ENCODE measurements around the gene RASSF8.
A peak's percentile ranks its signal among the peaks of the same experiment; 100 is the strongest.

- peak; percentile 48 for TF ChIP-seq CTCF (IDR thresholded peaks at IDR 0.05; ENCODE audit: low read depth, low read length)
- no peak for TF ChIP-seq POLR2A (IDR thresholded peaks at IDR 0.05; ENCODE audit: extremely low read depth, insufficient read length)
- TF ChIP-seq MAX (IDR thresholded peaks at IDR 0.05; ENCODE audit: low read depth, low read length), result no peak
These were observed 1.7 kb downstream of the RASSF8 start for GRCh38 chr12:25960143-25960542.
